ENCODE data around the gene HPSE2.

Gene HPSE2

GRCh38 chr10:98492763-98493162, 742.9 kb downstream of the HPSE2 start:
- Histone ChIP-seq H3K4me3 (ENCODE audit: low read depth, low read length) (no peak overlapping the region), H3K27ac (no peak overlapping the region), H3K36me3 (replicated peaks) (no peaks in the 10 kb centered on the region), H3K27me3 (replicated peaks) (no peaks in the 10 kb centered on the region)
- no peak for DNase-seq
- in situ Hi-C loops (cut with HindIII; ENCODE audit: low pct_ligation_motif_present, low sequenced_read_pairs), result no loop called here
- TF ChIP-seq CTCF (IDR thresholded peaks at IDR 0.05; ENCODE audit: low read depth, low read length, missing control alignments), result no peak

GRCh38 chr10:98489561-98490481, 745.8 kb downstream of the HPSE2 start:
- TF ChIP-seq CTCF (IDR thresholded peaks at IDR 0.05; ENCODE audit: low read depth, low read length, missing control alignments), result no peak
- no peak for DNase-seq
- Histone ChIP-seq H3K36me3 (replicated peaks) (no peaks in the 10 kb centered on the region), H3K27ac (no peak overlapping the region), H3K27me3 (replicated peaks) (no peaks in the 10 kb centered on the region), H3K4me3 (ENCODE audit: low read depth, low read length) (no peak overlapping the region)
- in situ Hi-C loops (cut with HindIII; ENCODE audit: low pct_ligation_motif_present, low sequenced_read_pairs), result no loop called here

- in situ Hi-C loops (cut with HindIII; ENCODE audit: low pct_ligation_motif_present, low sequenced_read_pairs), result no loop called here
- Histone ChIP-seq H3K36me3 (replicated peaks) (no peaks in the 10 kb centered on the region), H3K27me3 (replicated peaks) (no peaks in the 10 kb centered on the region), H3K27ac (no peak overlapping the region), H3K4me3 (ENCODE audit: low read depth, low read length) (no peak overlapping the region)
- DNase-seq, result no peak
- TF ChIP-seq CTCF (IDR thresholded peaks at IDR 0.05; ENCODE audit: low read depth, low read length, missing control alignments), result no peak
Measured at GRCh38 chr10:98488669-98489430, 746.8 kb downstream of the HPSE2 start.

GRCh38 chr10:98487649-98488048, 748.0 kb downstream of the HPSE2 start:
- H3K27ac ChIP-seq, result no peak overlapping the region
- in situ Hi-C loops (cut with HindIII; ENCODE audit: low pct_ligation_motif_present, low sequenced_read_pairs), result no loop called here
- H3K4me3 ChIP-seq (ENCODE audit: low read depth, low read length), result no peak overlapping the region
- no peaks in the 10 kb centered on the region for H3K27me3 ChIP-seq (replicated peaks)
- H3K36me3 ChIP-seq (replicated peaks), result no peaks in the 10 kb centered on the region
- no peak for TF ChIP-seq CTCF (IDR thresholded peaks at IDR 0.05; ENCODE audit: low read depth, low read length, missing control alignments)
- no peak for DNase-seq

- no peak for TF ChIP-seq CTCF (IDR thresholded peaks at IDR 0.05; ENCODE audit: low read depth, low read length, missing control alignments)
- no peaks in the 10 kb centered on the region for H3K36me3 ChIP-seq (replicated peaks)
- no peaks in the 10 kb centered on the region for H3K27me3 ChIP-seq (replicated peaks)
- in situ Hi-C loops (cut with HindIII; ENCODE audit: low pct_ligation_motif_present, low sequenced_read_pairs), result no loop called here
- no peak overlapping the region for H3K27ac ChIP-seq
- H3K4me3 ChIP-seq (ENCODE audit: low read depth, low read length), result no peak overlapping the region
- DNase-seq, result no peak
Measured at GRCh38 chr10:98486421-98486820, 749.2 kb downstream of the HPSE2 start.
